MCF 10A (cell line): ENCODE measurements around the gene MGMT. TPM values are rescaled to one million over a fixed set of nuclear protein-coding genes. Genes with fewer than 3 reads are reported as not detected.

ENCODE experiments used
- BruUV-seq: library from RNA; stranded (reverse); fragments of 400-500 nt; replicated peaks from 2 replicates; lab custom pipeline; 2021; lab: Mats Ljungman, UMichigan
- CTCF ChIA-PET: fragments of 300-600 bp; sonication (Branson Sonifier 250); formaldehyde crosslinking; extraction: SDS; loops from one replicate; lab custom pipeline; 2021; ENCODE audit warnings: antibody characterized with exemption, inconsistent platforms; lab: Yijun Ruan, JAX
- POLR2A ChIA-PET: fragments of 300-600, 350-650 bp; sonication (Branson Sonifier 250); formaldehyde crosslinking; extraction: SDS; loops from one replicate; lab custom pipeline; 2020; ENCODE audit warnings: antibody characterized with exemption, inconsistent platforms; lab: Yijun Ruan, JAX
- DNase-seq: peaks from one replicate; pipeline ENCODE4 v3.0.0-alpha.2; 2018; ENCODE audit not compliant: unreplicated experiment
- H3K27ac Mint-ChIP-seq: one replicate; pipeline ENCODE4 v1.8.0; 2022; ENCODE audit warnings: mild to moderate bottlenecking, low read depth, mixed read lengths; ENCODE audit not compliant: unreplicated experiment
- H3K27me3 Mint-ChIP-seq: one replicate; pipeline ENCODE4 v1.8.0; 2022; ENCODE audit warnings: mixed read lengths; ENCODE audit not compliant: insufficient read depth, unreplicated experiment
- H3K36me3 Mint-ChIP-seq: one replicate; pipeline ENCODE4 v1.8.0; 2022; ENCODE audit warnings: mild to moderate bottlenecking, moderate library complexity, mixed read lengths; ENCODE audit not compliant: insufficient read depth, unreplicated experiment
- H3K4me1 Mint-ChIP-seq: one replicate; pipeline ENCODE4 v1.8.0; 2022; ENCODE audit warnings: mixed read lengths; ENCODE audit not compliant: insufficient read depth, unreplicated experiment
- H3K4me3 Mint-ChIP-seq: one replicate; pipeline ENCODE4 v1.8.0; 2022; ENCODE audit warnings: mild to moderate bottlenecking, moderate library complexity, mixed read lengths; ENCODE audit not compliant: unreplicated experiment
- H3K9me3 Mint-ChIP-seq: one replicate; pipeline ENCODE4 v1.8.0; 2022; ENCODE audit warnings: mixed read lengths; ENCODE audit not compliant: unreplicated experiment
- intact Hi-C: fragments of 100-400 bp; cut with micrococcal nuclease; formaldehyde crosslinking; loops from 2 replicates; pipeline ENCODE4 v1.14.1; 2022
- total RNA-seq: library from RNA; stranded (reverse); gene quantifications from 2 replicates; pipeline ENCODE4 v1.2.3, GENCODE V29; 2022
- TF ChIP-seq, protein P1 (sequence below): fragments of 200-600 bp; IDR thresholded peaks from one replicate; pipeline ENCODE4 v1.8.0; 2022; ENCODE audit warnings: antibody characterized with exemption, mild to moderate bottlenecking; ENCODE audit not compliant: unreplicated experiment

Gene MGMT
- total RNA-seq, 1 experiment from 2014 or later: 18.0 TPM

- BruUV-seq: no TSS peak
- Mint-ChIP-seq H3K27ac (no peak overlapping the region), H3K36me3 (no peaks in the 10 kb centered on the region), H3K4me1 (no peaks in the 10 kb centered on the region), H3K9me3 (no peaks in the 10 kb centered on the region), H3K27me3 (no peaks in the 10 kb centered on the region), H3K4me3 (no peak overlapping the region)
- intact Hi-C loops: no loop called here
- CTCF ChIA-PET: no interaction called here
- POLR2A ChIA-PET: no interaction called here
- no peak for DNase-seq
- TF ChIP-seq, protein P1, sequence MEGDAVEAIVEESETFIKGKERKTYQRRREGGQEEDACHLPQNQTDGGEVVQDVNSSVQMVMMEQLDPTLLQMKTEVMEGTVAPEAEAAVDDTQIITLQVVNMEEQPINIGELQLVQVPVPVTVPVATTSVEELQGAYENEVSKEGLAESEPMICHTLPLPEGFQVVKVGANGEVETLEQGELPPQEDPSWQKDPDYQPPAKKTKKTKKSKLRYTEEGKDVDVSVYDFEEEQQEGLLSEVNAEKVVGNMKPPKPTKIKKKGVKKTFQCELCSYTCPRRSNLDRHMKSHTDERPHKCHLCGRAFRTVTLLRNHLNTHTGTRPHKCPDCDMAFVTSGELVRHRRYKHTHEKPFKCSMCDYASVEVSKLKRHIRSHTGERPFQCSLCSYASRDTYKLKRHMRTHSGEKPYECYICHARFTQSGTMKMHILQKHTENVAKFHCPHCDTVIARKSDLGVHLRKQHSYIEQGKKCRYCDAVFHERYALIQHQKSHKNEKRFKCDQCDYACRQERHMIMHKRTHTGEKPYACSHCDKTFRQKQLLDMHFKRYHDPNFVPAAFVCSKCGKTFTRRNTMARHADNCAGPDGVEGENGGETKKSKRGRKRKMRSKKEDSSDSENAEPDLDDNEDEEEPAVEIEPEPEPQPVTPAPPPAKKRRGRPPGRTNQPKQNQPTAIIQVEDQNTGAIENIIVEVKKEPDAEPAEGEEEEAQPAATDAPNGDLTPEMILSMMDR: no peak
These were observed 89.3 kb downstream of the MGMT start for GRCh38 chr10:129556316-129556715.

DNA sequence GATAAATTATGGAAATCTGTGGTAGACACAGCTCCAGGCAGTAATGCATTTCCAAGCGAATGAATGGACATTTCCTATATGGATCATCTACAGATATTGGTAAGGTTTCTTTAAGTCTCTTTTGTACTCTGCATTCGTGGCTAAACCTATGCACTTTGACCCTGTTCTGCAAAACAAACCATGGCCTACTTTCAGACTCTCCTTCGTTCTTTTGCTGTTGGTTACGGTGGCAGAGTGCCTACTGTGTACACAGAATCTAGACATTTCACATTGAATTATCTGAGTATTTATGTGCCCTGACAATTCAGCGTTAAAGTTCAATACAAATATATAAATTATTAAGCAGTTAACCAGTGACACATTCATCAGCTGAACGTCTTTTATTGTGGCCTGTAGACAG, 93.3 kb downstream of the MGMT start:
- Mint-ChIP-seq H3K9me3 (no peaks in the 10 kb centered on the region), H3K27me3 (no peaks in the 10 kb centered on the region), H3K4me3 (no peak overlapping the region), H3K36me3 (peaks cover 4% of the 10 kb centered on the region), H3K27ac (no peak overlapping the region), H3K4me1 (no peaks in the 10 kb centered on the region)
- ChIA-PET CTCF (interaction anchor here (0.7 kb wide), 1 partner anchor 166 kb away, joined by 3 read pairs; no protein-coding TSS in a partner anchor), POLR2A (no interaction called here)
- TF ChIP-seq, protein P1: no peak
- no peak for DNase-seq
- intact Hi-C loops: no loop called here
- no TSS peak for BruUV-seq

GRCh38 chr10:129562487-129562886, 95.4 kb downstream of the MGMT start:
- Mint-ChIP-seq H3K27me3 (no peaks in the 10 kb centered on the region), H3K4me1 (no peaks in the 10 kb centered on the region), H3K27ac (no peak overlapping the region), H3K4me3 (no peak overlapping the region), H3K9me3 (no peaks in the 10 kb centered on the region), H3K36me3 (peaks cover 4% of the 10 kb centered on the region)
- intact Hi-C loops: no loop called here
- ChIA-PET CTCF (interaction anchor here (0.6 kb wide), 1 partner anchor 152 kb away, joined by 3 read pairs; no protein-coding TSS in a partner anchor), POLR2A (no interaction called here)
- BruUV-seq: no TSS peak
- no peak for DNase-seq
- TF ChIP-seq, protein P1: no peak

DNA sequence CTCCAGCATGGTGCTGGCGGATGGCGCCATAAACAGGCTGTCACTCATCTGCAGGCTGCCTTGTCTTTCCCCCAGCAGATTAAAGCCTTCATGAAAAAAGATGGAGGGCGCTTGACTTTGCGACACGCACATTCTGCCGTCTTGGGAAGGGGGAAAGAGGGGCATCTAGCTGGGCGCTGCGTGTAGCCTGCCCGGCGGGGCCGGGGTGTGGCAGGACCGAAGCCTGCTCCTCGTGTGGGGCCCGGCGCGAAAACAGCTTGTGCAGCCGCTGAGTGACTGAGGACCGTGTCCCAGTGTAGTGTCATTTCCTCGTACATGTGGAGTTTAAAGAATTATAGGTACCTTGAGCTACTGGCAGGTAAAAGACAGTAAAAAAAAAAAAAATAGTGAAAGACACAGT, 97.9 kb downstream of the MGMT start:
- no peaks in the 10 kb centered on the region for H3K27me3 Mint-ChIP-seq
- BruUV-seq: no TSS peak

More for the DNA sequence above, 97.9 kb downstream of the MGMT start:
- no peaks in the 10 kb centered on the region for H3K4me1 Mint-ChIP-seq
- CTCF ChIA-PET: interaction anchor here (0.6 kb wide), 1 partner anchor 980 kb away, joined by 7 read pairs; no protein-coding TSS in a partner anchor
- intact Hi-C loops: no loop called here
- H3K9me3 Mint-ChIP-seq: no peaks in the 10 kb centered on the region
- POLR2A ChIA-PET: no interaction called here
- H3K36me3 Mint-ChIP-seq: peaks cover 4% of the 10 kb centered on the region
- H3K4me3 Mint-ChIP-seq: no peak overlapping the region
- no peak overlapping the region for H3K27ac Mint-ChIP-seq
- no peak for DNase-seq
- TF ChIP-seq, protein P1: no peak
